ENCODE results near the gene CTDSPL.
A peak's percentile ranks its signal among the peaks of the same experiment; 100 is the strongest.

CTDSPL gene

GRCh38 chr3:37862903-37863815, 1.5 kb downstream of the CTDSPL start:
- ATAC-seq (no peak), DNase-seq (no peak)
- Mint-ChIP-seq H3K4me1 (peaks cover 15% of the 10 kb centered on the region), H3K27me3 (peaks cover 26% of the 10 kb centered on the region), H3K4me3 (peak overlapping the region; percentile 74), H3K27ac (no peak overlapping the region), H3K9me3 (no peaks in the 10 kb centered on the region), H3K36me3 (ENCODE audit: low read depth) (no peaks in the 10 kb centered on the region)

- Mint-ChIP-seq H3K4me1 (peaks cover 15% of the 10 kb centered on the region), H3K36me3 (ENCODE audit: low read depth) (no peaks in the 10 kb centered on the region), H3K27me3 (peaks cover 30% of the 10 kb centered on the region), H3K27ac (no peak overlapping the region), H3K9me3 (no peaks in the 10 kb centered on the region), H3K4me3 (no peak overlapping the region)
- ATAC-seq, result no peak
- no peak for DNase-seq
Measured at GRCh38 chr3:37863949-37864822, 2.5 kb downstream of the CTDSPL start.

GRCh38 chr3:37864904-37865303, 3.2 kb downstream of the CTDSPL start:
- Mint-ChIP-seq H3K27me3 (peaks cover 30% of the 10 kb centered on the region), H3K27ac (no peak overlapping the region), H3K4me1 (peaks cover 15% of the 10 kb centered on the region), H3K36me3 (ENCODE audit: low read depth) (no peaks in the 10 kb centered on the region), H3K4me3 (no peak overlapping the region), H3K9me3 (no peaks in the 10 kb centered on the region)
- DNase-seq, result no peak
- ATAC-seq, result no peak

- DNase-seq (no peak), ATAC-seq (no peak)
- peaks cover 6% of the 10 kb centered on the region for H3K4me1 Mint-ChIP-seq
- H3K36me3 Mint-ChIP-seq (ENCODE audit: low read depth), result no peaks in the 10 kb centered on the region
- peaks cover 14% of the 10 kb centered on the region for H3K9me3 Mint-ChIP-seq
- H3K27me3 Mint-ChIP-seq, result peaks cover 25% of the 10 kb centered on the region
- no peak overlapping the region for H3K27ac Mint-ChIP-seq
- H3K4me3 Mint-ChIP-seq, result no peak overlapping the region
Measured at GRCh38 chr3:37867144-37867543, 5.5 kb downstream of the CTDSPL start.

GRCh38 chr3:37871858-37872257, 10.2 kb downstream of the CTDSPL start:
- no peak overlapping the region for H3K27ac Mint-ChIP-seq
- no peaks in the 10 kb centered on the region for H3K36me3 Mint-ChIP-seq (ENCODE audit: low read depth)
- DNase-seq (no peak), ATAC-seq (no peak)
- no peak overlapping the region for H3K4me3 Mint-ChIP-seq
- peaks cover 13% of the 10 kb centered on the region for H3K27me3 Mint-ChIP-seq
- H3K4me1 Mint-ChIP-seq, result no peaks in the 10 kb centered on the region
- peaks cover 16% of the 10 kb centered on the region for H3K9me3 Mint-ChIP-seq

GRCh38 chr3:37872413-37873160, 10.9 kb downstream of the CTDSPL start:
- H3K27me3 Mint-ChIP-seq, result peaks cover 9% of the 10 kb centered on the region
- no peak overlapping the region for H3K27ac Mint-ChIP-seq
- H3K9me3 Mint-ChIP-seq, result peaks cover 20% of the 10 kb centered on the region
- DNase-seq (no peak), ATAC-seq (no peak)
- H3K4me3 Mint-ChIP-seq, result no peak overlapping the region
- no peaks in the 10 kb centered on the region for H3K4me1 Mint-ChIP-seq
- H3K36me3 Mint-ChIP-seq (ENCODE audit: low read depth), result no peaks in the 10 kb centered on the region

GRCh38 chr3:37876279-37876678, 14.6 kb downstream of the CTDSPL start:
- Mint-ChIP-seq H3K27me3 (peaks cover 2% of the 10 kb centered on the region), H3K9me3 (peaks cover 14% of the 10 kb centered on the region), H3K27ac (no peak overlapping the region), H3K4me3 (no peak overlapping the region), H3K4me1 (no peaks in the 10 kb centered on the region), H3K36me3 (ENCODE audit: low read depth) (no peaks in the 10 kb centered on the region)
- no peak for DNase-seq
- no peak for ATAC-seq

GRCh38 chr3:37882711-37883110, 21.0 kb downstream of the CTDSPL start:
- Mint-ChIP-seq H3K9me3 (no peaks in the 10 kb centered on the region), H3K4me3 (no peak overlapping the region), H3K27ac (no peak overlapping the region), H3K27me3 (peaks cover 9% of the 10 kb centered on the region), H3K4me1 (no peaks in the 10 kb centered on the region), H3K36me3 (ENCODE audit: low read depth) (no peaks in the 10 kb centered on the region)
- ATAC-seq, result no peak
- no peak for DNase-seq

GRCh38 chr3:37885814-37886213, 24.1 kb downstream of the CTDSPL start:
- Mint-ChIP-seq H3K4me3 (no peak overlapping the region), H3K36me3 (ENCODE audit: low read depth) (no peaks in the 10 kb centered on the region), H3K27ac (no peak overlapping the region), H3K27me3 (peaks cover 9% of the 10 kb centered on the region), H3K9me3 (no peaks in the 10 kb centered on the region), H3K4me1 (no peaks in the 10 kb centered on the region)
- no peak for DNase-seq
- no peak for ATAC-seq

GRCh38 chr3:37886395-37886794, 24.7 kb downstream of the CTDSPL start:
- Mint-ChIP-seq H3K9me3 (no peaks in the 10 kb centered on the region), H3K4me3 (no peak overlapping the region), H3K27ac (no peak overlapping the region), H3K27me3 (peaks cover 9% of the 10 kb centered on the region), H3K4me1 (no peaks in the 10 kb centered on the region), H3K36me3 (ENCODE audit: low read depth) (no peaks in the 10 kb centered on the region)
- DNase-seq, result no peak
- ATAC-seq, result peak; percentile 24

- peaks cover 9% of the 10 kb centered on the region for H3K27me3 Mint-ChIP-seq
- ATAC-seq, result no peak
- no peaks in the 10 kb centered on the region for H3K36me3 Mint-ChIP-seq (ENCODE audit: low read depth)
- H3K4me3 Mint-ChIP-seq, result no peak overlapping the region
- H3K4me1 Mint-ChIP-seq, result no peaks in the 10 kb centered on the region
- H3K27ac Mint-ChIP-seq, result no peak overlapping the region
- DNase-seq, result no peak
- no peaks in the 10 kb centered on the region for H3K9me3 Mint-ChIP-seq
Measured at GRCh38 chr3:37887062-37887461, 25.4 kb downstream of the CTDSPL start.

GRCh38 chr3:37887824-37888223, 26.1 kb downstream of the CTDSPL start:
- DNase-seq, result no peak
- H3K4me3 Mint-ChIP-seq, result no peak overlapping the region
- H3K9me3 Mint-ChIP-seq, result no peaks in the 10 kb centered on the region
- H3K27ac Mint-ChIP-seq, result no peak overlapping the region
- no peaks in the 10 kb centered on the region for H3K4me1 Mint-ChIP-seq
- peaks cover 9% of the 10 kb centered on the region for H3K27me3 Mint-ChIP-seq
- no peaks in the 10 kb centered on the region for H3K36me3 Mint-ChIP-seq (ENCODE audit: low read depth)
- ATAC-seq, result no peak

GRCh38 chr3:37888421-37888820, 26.7 kb downstream of the CTDSPL start:
- ATAC-seq (no peak), DNase-seq (no peak)
- H3K4me3 Mint-ChIP-seq, result no peak overlapping the region
- no peak overlapping the region for H3K27ac Mint-ChIP-seq
- no peaks in the 10 kb centered on the region for H3K36me3 Mint-ChIP-seq (ENCODE audit: low read depth)
- no peaks in the 10 kb centered on the region for H3K9me3 Mint-ChIP-seq
- H3K27me3 Mint-ChIP-seq, result peaks cover 9% of the 10 kb centered on the region
- H3K4me1 Mint-ChIP-seq, result no peaks in the 10 kb centered on the region

GRCh38 chr3:37890522-37890921, 28.8 kb downstream of the CTDSPL start:
- ATAC-seq (no peak), DNase-seq (no peak)
- no peaks in the 10 kb centered on the region for H3K4me1 Mint-ChIP-seq
- no peaks in the 10 kb centered on the region for H3K9me3 Mint-ChIP-seq
- H3K36me3 Mint-ChIP-seq (ENCODE audit: low read depth), result no peaks in the 10 kb centered on the region
- H3K27me3 Mint-ChIP-seq, result peaks cover 4% of the 10 kb centered on the region
- H3K4me3 Mint-ChIP-seq, result no peak overlapping the region
- H3K27ac Mint-ChIP-seq, result no peak overlapping the region

Data from activated naive CD8-positive, alpha-beta T cell treated with anti-CD3 and anti-CD28 coated beads, Interleukin-2, amount 50 U/mL, for 24 hours (primary cell).